ENCODE data around the gene TSPAN14. TPM values are rescaled to one million over a fixed set of nuclear protein-coding genes. Genes with fewer than 3 reads are reported as not detected.

The TSPAN14 gene
- total RNA-seq, 2 donors from 2014 or later, result 24.2 to 34.7 TPM

GRCh38 chr10:80537736-80538480 is 83.8 kb downstream of the TSPAN14 start, which contains the start of gene SH2D4B:
Gene SH2D4B, plus strand, starts transcription at chr10:80537902. Its CDS starts 430 bp downstream, at chr10:80538332.
- no peak within 1 kb of the TSS for H3K27ac ChIP-seq
- no peaks in the 10 kb centered on the region for H3K36me3 ChIP-seq
- H3K9me3 ChIP-seq, result no peaks in the 10 kb centered on the region
- DNase-seq (ENCODE audit: low spot score), result peak; percentile 54
- H3K4me1 ChIP-seq, result peaks cover 0 to 12% of the 10 kb centered on the region in 2 donors
- H3K4me3 ChIP-seq, result no peak within 1 kb of the TSS
- TF ChIP-seq CTCF (IDR thresholded peaks at IDR 0.05), result no peak
- H3K27me3 ChIP-seq, result no peaks in the 10 kb centered on the region

GRCh38 chr10:80538481-80539185 is 84.5 kb downstream of the TSPAN14 start:
- no peak overlapping the region for H3K27ac ChIP-seq
- no peaks in the 10 kb centered on the region for H3K27me3 ChIP-seq
- no peaks in the 10 kb centered on the region for H3K9me3 ChIP-seq
- peaks cover 0 to 12% of the 10 kb centered on the region in 2 donors for H3K4me1 ChIP-seq
- TF ChIP-seq CTCF (IDR thresholded peaks at IDR 0.05), result no peak
- no peak overlapping the region for H3K4me3 ChIP-seq
- no peaks in the 10 kb centered on the region for H3K36me3 ChIP-seq
- DNase-seq (ENCODE audit: low spot score), result peak; percentile 49

- no peaks in the 10 kb centered on the region for H3K36me3 ChIP-seq
- no peaks in the 10 kb centered on the region for H3K27me3 ChIP-seq
- H3K9me3 ChIP-seq, result no peaks in the 10 kb centered on the region
- DNase-seq (ENCODE audit: low spot score), result peak; percentile 55
- no peak overlapping the region for H3K4me3 ChIP-seq
- TF ChIP-seq CTCF (IDR thresholded peaks at IDR 0.05), result no peak
- no peak overlapping the region for H3K27ac ChIP-seq
- H3K4me1 ChIP-seq, result peaks cover 0 to 12% of the 10 kb centered on the region in 2 donors
Observed at GRCh38 chr10:80539421-80540031, 85.4 kb downstream of the TSPAN14 start.

- Histone ChIP-seq H3K36me3 (no peaks in the 10 kb centered on the region), H3K4me1 (peaks cover 0 to 12% of the 10 kb centered on the region in 2 donors), H3K27ac (no peak overlapping the region), H3K4me3 (no peak overlapping the region), H3K27me3 (no peaks in the 10 kb centered on the region), H3K9me3 (no peaks in the 10 kb centered on the region)
- DNase-seq (ENCODE audit: low spot score), result peak; percentile 53
- no peak for TF ChIP-seq CTCF (IDR thresholded peaks at IDR 0.05)
Observed at GRCh38 chr10:80540136-80540535, 86.0 kb downstream of the TSPAN14 start.

GRCh38 chr10:80540618-80540980 is 86.5 kb downstream of the TSPAN14 start:
- TF ChIP-seq CTCF (IDR thresholded peaks at IDR 0.05), result no peak
- H3K27ac ChIP-seq, result peak overlapping the region in 1 of 2 donors; percentile 31

More at GRCh38 chr10:80540618-80540980, 86.5 kb downstream of the TSPAN14 start:
- Histone ChIP-seq H3K4me3 (peak overlapping the region in 1 of 2 donors; percentile 25), H3K9me3 (no peaks in the 10 kb centered on the region), H3K27me3 (no peaks in the 10 kb centered on the region), H3K36me3 (no peaks in the 10 kb centered on the region), H3K4me1 (peaks cover 0 to 10% of the 10 kb centered on the region in 2 donors)
- DNase-seq (ENCODE audit: low spot score), result peak; percentile 52
